AG04450 (cell line): ENCODE measurements around the gene FPGS. TPM values are rescaled to one million over a fixed set of nuclear protein-coding genes. Genes with fewer than 3 reads are reported as not detected.

Experiments
- CTCF ChIA-PET: fragments of 300-600, 350-600 bp; formaldehyde crosslinking; extraction: SDS; loops from one replicate; lab custom pipeline; 2022; ENCODE audit warnings: antibody characterized with exemption, inconsistent platforms; lab: Charles Lee
- POLR2A ChIA-PET: fragments of 350-600 bp; formaldehyde crosslinking; extraction: SDS; loops from one replicate; lab custom pipeline; 2021; ENCODE audit warnings: antibody characterized with exemption, inconsistent platforms; lab: Yijun Ruan, JAX
- DNase-seq: peaks from one replicate; pipeline ENCODE4 v3.0.0-alpha.2; 2011; ENCODE audit warnings: low read depth, low spot score
- H3K27ac ChIP-seq: one replicate; pipeline ENCODE4 v1.5.1; 2012; ENCODE audit warnings: low read depth, low read length, control low read depth
- H3K27me3 ChIP-seq: one replicate; pipeline ENCODE4 v1.6.0; 2012; ENCODE audit warnings: low read length; ENCODE audit not compliant: control insufficient read depth, insufficient read depth
- H3K4me3 ChIP-seq: 2 replicates; pipeline ENCODE4 v1.5.1; 2011; ENCODE audit warnings: mild to moderate bottlenecking, low read depth, low read length, control low read depth
- H3K9me3 ChIP-seq: 2 replicates; pipeline ENCODE4 v1.5.1; 2012; ENCODE audit warnings: low read length; ENCODE audit not compliant: control insufficient read depth, insufficient read depth
- CTCF ChIP-seq: IDR thresholded peaks from 2 replicates; pipeline ENCODE4 v1.5.1; 2011; ENCODE audit warnings: low read depth, low read length, control low read depth, inconsistent platforms
- polyA plus RNA-seq: library from polyadenylated mRNA; depleted of rRNA; stranded (reverse); fragments of >200 nt; gene quantifications from 2 replicates; pipeline ENCODE4 v1.2.3, GENCODE V29; 2011

Gene FPGS
- polyA plus RNA-seq, 1 experiment = 24.8 TPM

- peak; percentile 21; the same call in 1 of the 2 replicates for TF ChIP-seq CTCF
- peaks cover 17% of the 10 kb centered on the region for H3K9me3 ChIP-seq
- POLR2A ChIA-PET = interaction anchor here (0.5 to 2.4 kb wide), 9 partner anchors 15 to 102 kb away, joined by 3 to 10 read pairs (median 5); partner anchors contain the start of gene FPGS
- no peak for DNase-seq
- H3K27me3 ChIP-seq = no peaks in the 10 kb centered on the region
- H3K27ac ChIP-seq = peak within 1 kb of the TSS; percentile 86
- peak within 1 kb of the TSS; percentile 79 for H3K4me3 ChIP-seq
- CTCF ChIA-PET = interaction anchor here (0.7 to 2.6 kb wide), 4 partner anchors 15 to 120 kb away, joined by 4 to 11 read pairs (median 5); partner anchors contain the start of gene TOR2A
Observed at GRCh38 chr9:127854184-127854806, 51.6 kb downstream of the FPGS start, which contains the start of gene ENG. Gene ENG (minus strand): TSS chr9:127854658. CDS start chr9:127854355, 303 bp downstream.

GRCh38 chr9:127854960-127855359 lies 52.3 kb downstream of the FPGS start:
- no peak for DNase-seq
- peaks cover 10% of the 10 kb centered on the region for H3K9me3 ChIP-seq

DNA sequence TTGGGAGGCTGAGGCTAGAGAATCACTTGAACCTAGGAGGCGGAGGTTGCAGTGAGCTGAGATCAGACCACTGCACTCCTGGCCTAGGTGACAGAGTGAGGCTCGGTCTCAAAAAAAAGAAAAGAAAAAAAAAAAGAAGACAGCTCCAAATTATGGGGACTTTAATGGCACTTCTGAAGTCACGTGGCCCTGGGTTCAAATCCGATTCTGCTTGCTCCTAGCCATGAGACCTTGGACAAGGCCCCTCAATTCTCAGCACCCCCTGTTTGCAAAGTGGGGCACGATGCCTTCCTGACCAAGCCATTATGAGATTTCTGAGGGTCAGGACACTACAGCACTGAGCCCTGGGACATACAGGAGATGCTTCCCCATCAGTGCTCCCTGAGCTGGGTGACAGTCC lies 52.8 kb downstream of the FPGS start:
- DNase-seq = no peak
- CTCF ChIA-PET = interaction anchor here (0.6 to 2.6 kb wide), 3 partner anchors 14 to 77 kb away, joined by 3 to 11 read pairs (median 6); no protein-coding TSS in a partner anchor
- POLR2A ChIA-PET = no interaction called here
- no peak overlapping the region for H3K27ac ChIP-seq
- no peaks in the 10 kb centered on the region for H3K27me3 ChIP-seq
- no peak for TF ChIP-seq CTCF
- H3K9me3 ChIP-seq = peaks cover 5% of the 10 kb centered on the region
- no peak overlapping the region for H3K4me3 ChIP-seq

More at GRCh38 chr9:127854960-127855359, 52.3 kb downstream of the FPGS start:
- Histone ChIP-seq H3K4me3 (no peak overlapping the region), H3K27ac (peak overlapping the region; percentile 86), H3K27me3 (no peaks in the 10 kb centered on the region)
- TF ChIP-seq CTCF = no peak
- CTCF ChIA-PET = interaction anchor here (0.6 to 2.6 kb wide), 4 partner anchors 15 to 120 kb away, joined by 3 to 11 read pairs (median 5); partner anchors contain the start of gene TOR2A
- POLR2A ChIA-PET = interaction anchor here (1.0 to 2.4 kb wide), 5 partner anchors 15 to 26 kb away, joined by 3 to 10 read pairs (median 7); no protein-coding TSS in a partner anchor

DNA sequence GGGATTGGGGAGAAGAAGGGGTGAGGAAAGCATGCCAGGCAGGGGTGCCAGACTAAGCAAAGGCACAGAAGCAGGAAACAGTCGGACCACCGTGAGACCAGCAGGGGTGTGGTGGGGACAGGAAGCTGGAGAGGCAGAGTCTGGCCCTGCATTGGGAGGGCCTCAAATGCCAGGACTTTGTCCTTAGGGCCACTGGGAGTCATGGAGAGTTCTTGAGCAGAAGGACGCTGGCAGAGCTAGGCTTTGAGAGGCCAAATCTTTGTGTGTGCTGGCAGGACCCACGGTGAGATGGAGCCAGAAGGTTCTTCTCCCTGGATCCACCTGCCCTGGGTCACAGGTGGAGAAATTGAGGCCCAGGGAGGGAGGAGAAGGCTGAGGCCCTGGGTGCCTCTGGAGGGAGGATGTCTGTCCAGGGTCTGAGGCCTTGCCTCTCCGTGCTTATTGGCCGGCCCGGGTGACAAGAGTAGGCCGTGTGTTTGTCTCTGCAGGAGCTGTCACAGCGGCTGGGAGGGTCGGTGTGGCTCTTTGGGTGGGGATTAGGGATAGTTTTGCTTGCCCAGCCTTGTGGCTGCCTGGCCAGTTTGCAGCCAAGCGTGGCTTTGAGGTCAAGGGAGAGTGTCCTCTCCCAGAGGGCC lies 53.5 kb downstream of the FPGS start:
- Histone ChIP-seq H3K27me3 (no peaks in the 10 kb centered on the region), H3K4me3 (no peak overlapping the region), H3K9me3 (peaks cover 2% of the 10 kb centered on the region; the same call in 1 of the 2 replicates), H3K27ac (no peak overlapping the region)
- no peak for TF ChIP-seq CTCF
- DNase-seq = no peak
- CTCF ChIA-PET = interaction anchor here (1.6 to 2.6 kb wide), 2 partner anchors 14 kb away, joined by 6 to 11 read pairs; no protein-coding TSS in a partner anchor
- POLR2A ChIA-PET = no interaction called here
